NAMALWA (cell line): ENCODE results near the gene P2RX7.

Source experiments
- DNase-seq: peaks from one replicate; pipeline ENCODE4 v3.0.0-alpha.2; 2015; ENCODE audit warnings: low spot score

Gene P2RX7

GRCh38 chr12:121132601-121133481 is at the start of gene P2RX7:
Gene P2RX7 (plus strand): TSS chr12:121132876. CDS start chr12:121132971, 95 bp downstream.
- DNase-seq, result peak; percentile 72

- no peak for DNase-seq
Measured at GRCh38 chr12:121084229-121084628, 48.4 kb upstream of the P2RX7 start.

GRCh38 chr12:121085069-121085468 is 47.6 kb upstream of the P2RX7 start:
- no peak for DNase-seq

GRCh38 chr12:121085506-121086353 is 46.9 kb upstream of the P2RX7 start:
- no peak for DNase-seq

GRCh38 chr12:121086781-121087295 is 45.8 kb upstream of the P2RX7 start:
- DNase-seq, result no peak

GRCh38 chr12:121087467-121088194 is 45.0 kb upstream of the P2RX7 start:
- no peak for DNase-seq

- no peak for DNase-seq
Measured at GRCh38 chr12:121088195-121088585, 44.5 kb upstream of the P2RX7 start.

- no peak for DNase-seq
Measured at GRCh38 chr12:121089031-121089812, 43.5 kb upstream of the P2RX7 start.

GRCh38 chr12:121089813-121090430 is 42.8 kb upstream of the P2RX7 start:
- no peak for DNase-seq

- DNase-seq, result no peak
Measured at GRCh38 chr12:121090586-121091514, 41.8 kb upstream of the P2RX7 start.

GRCh38 chr12:121092034-121092433 is 40.6 kb upstream of the P2RX7 start:
- no peak for DNase-seq

- no peak for DNase-seq
Measured at GRCh38 chr12:121093487-121093891, 39.2 kb upstream of the P2RX7 start.

- DNase-seq, result peak; percentile 80
Measured at GRCh38 chr12:121095544-121096198, 37.0 kb upstream of the P2RX7 start.

- DNase-seq, result no peak
Measured at GRCh38 chr12:121096199-121096798, 36.4 kb upstream of the P2RX7 start.

- no peak for DNase-seq
Measured at GRCh38 chr12:121099779-121100178, 32.9 kb upstream of the P2RX7 start.

- DNase-seq, result peak; percentile 14
Measured at GRCh38 chr12:121102307-121102706, 30.4 kb upstream of the P2RX7 start.

- DNase-seq, result no peak
Measured at GRCh38 chr12:121107681-121108080, 25.0 kb upstream of the P2RX7 start.

- no peak for DNase-seq
Measured at GRCh38 chr12:121108492-121108891, 24.2 kb upstream of the P2RX7 start.
